WTC11 (cell line): ENCODE measurements around the gene SHISAL2A. TPM values are rescaled to one million over a fixed set of nuclear protein-coding genes. Genes with fewer than 3 reads are reported as not detected.

ENCODE experiments used
- ATAC-seq: fragments of 200-7000 bp; cut with Tn5 transposase; 2 replicates; pipeline ENCODE4 v1.10.0; 2021; ENCODE audit warnings: mild to moderate bottlenecking, moderate library complexity
- CTCF ChIA-PET: fragments of 300-600 bp; sonication (Branson Sonifier 250); formaldehyde crosslinking; loops from one replicate; lab custom pipeline; 2021; ENCODE audit warnings: antibody characterized with exemption; lab: Charles Lee
- POLR2A ChIA-PET: fragments of 350-600 bp; sonication (Branson Sonifier 250); formaldehyde crosslinking; loops from one replicate; lab custom pipeline; 2021; ENCODE audit warnings: antibody characterized with exemption; lab: Charles Lee
- DNase-seq: peaks from one replicate; pipeline ENCODE4 v3.0.0; 2021; ENCODE audit warnings: low spot score
- H3K27ac Mint-ChIP-seq: 2 replicates; pipeline ENCODE4 v1.8.0; 2021; ENCODE audit warnings: mixed read lengths
- H3K27me3 Mint-ChIP-seq: 2 replicates; pipeline ENCODE4 v1.8.0; 2021; ENCODE audit warnings: low read depth, mild to moderate bottlenecking, moderate library complexity, mixed read lengths
- H3K36me3 Mint-ChIP-seq: 2 replicates; pipeline ENCODE4 v1.8.0; 2021; ENCODE audit warnings: mixed read lengths
- H3K4me1 Mint-ChIP-seq: 2 replicates; pipeline ENCODE4 v1.8.0; 2022; ENCODE audit warnings: mixed read lengths
- H3K4me3 Mint-ChIP-seq: 2 replicates; pipeline ENCODE4 v1.8.0; 2021; ENCODE audit warnings: mild to moderate bottlenecking, moderate library complexity, mixed read lengths
- H3K9me3 Mint-ChIP-seq: 2 replicates; pipeline ENCODE4 v1.8.0; 2021; ENCODE audit warnings: mixed read lengths
- AR ChIP-seq: fragments of 250-450 bp; sonication (Bioruptor Pico); IDR thresholded peaks from 2 replicates; pipeline ENCODE4 v1.9.0; 2021; ENCODE audit warnings: mild to moderate bottlenecking
- ATF1 ChIP-seq: sonication (generic); formaldehyde crosslinking; IDR thresholded peaks from 2 replicates; pipeline ENCODE4 v1.8.1; 2023; ENCODE audit warnings: mild to moderate bottlenecking, moderate library complexity, missing genetic modification reagents
- CREM ChIP-seq: sonication (generic); formaldehyde crosslinking; IDR thresholded peaks from 2 replicates; pipeline ENCODE4 v1.8.1; 2022; ENCODE audit warnings: mild to moderate bottlenecking, missing genetic modification reagents, moderate library complexity
- EMX1 ChIP-seq: fragments of 250-450 bp; sonication (Bioruptor Pico); IDR thresholded peaks from 2 replicates; pipeline ENCODE4 v1.8.0; 2021; ENCODE audit warnings: mild to moderate bottlenecking
- ESRRA ChIP-seq: sonication (generic); formaldehyde crosslinking; IDR thresholded peaks from 2 replicates; pipeline ENCODE4 v1.8.1; 2022; ENCODE audit warnings: mild to moderate bottlenecking, missing genetic modification reagents, borderline replicate concordance
- FOXJ3 ChIP-seq: sonication (generic); formaldehyde crosslinking; IDR thresholded peaks from 2 replicates; pipeline ENCODE4 v1.9.0; 2021; ENCODE audit warnings: missing genetic modification reagents, mild to moderate bottlenecking, borderline replicate concordance
- FOXP4 ChIP-seq: sonication (generic); formaldehyde crosslinking; IDR thresholded peaks from 2 replicates; pipeline ENCODE4 v1.8.0; 2022; ENCODE audit warnings: mild to moderate bottlenecking, missing genetic modification reagents
- GTF2I ChIP-seq: fragments of 250-450 bp; sonication (Bioruptor Pico); conservative IDR thresholded peaks from 2 replicates; pipeline ENCODE4 v1.4.0; 2021; ENCODE audit warnings: mild to moderate bottlenecking
- IRF1 ChIP-seq: sonication (generic); formaldehyde crosslinking; IDR thresholded peaks from 2 replicates; pipeline ENCODE4 v1.8.0; 2023; ENCODE audit warnings: missing genetic modification reagents
- IRF2 ChIP-seq: sonication (generic); formaldehyde crosslinking; IDR thresholded peaks from 2 replicates; pipeline ENCODE4 v1.8.0; 2022; ENCODE audit warnings: low read depth, missing genetic modification reagents, borderline replicate concordance
- NR1H2 ChIP-seq: sonication (generic); formaldehyde crosslinking; IDR thresholded peaks from 2 replicates; pipeline ENCODE4 v1.9.0; 2021; ENCODE audit warnings: mild to moderate bottlenecking, moderate library complexity, missing genetic modification reagents
- NR2C2 ChIP-seq: sonication (generic); formaldehyde crosslinking; IDR thresholded peaks from 2 replicates; pipeline ENCODE4 v1.8.0; 2022; ENCODE audit warnings: mild to moderate bottlenecking, missing genetic modification reagents
- OVOL2 ChIP-seq: fragments of 250-450 bp; sonication (Bioruptor Pico); IDR thresholded peaks from 2 replicates; pipeline ENCODE4 v1.9.0; 2021; ENCODE audit warnings: mild to moderate bottlenecking, borderline replicate concordance
- RELA ChIP-seq: sonication (generic); formaldehyde crosslinking; IDR thresholded peaks from 2 replicates; pipeline ENCODE4 v1.8.1; 2022; ENCODE audit warnings: missing genetic modification reagents, mild to moderate bottlenecking, borderline replicate concordance
- TEAD4 ChIP-seq: sonication (generic); formaldehyde crosslinking; IDR thresholded peaks from 2 replicates; pipeline ENCODE4 v1.8.0; 2022; ENCODE audit warnings: mild to moderate bottlenecking, missing genetic modification reagents
- TP53 ChIP-seq: sonication (generic); formaldehyde crosslinking; IDR thresholded peaks from 2 replicates; pipeline ENCODE4 v1.8.1; 2023; ENCODE audit warnings: mild to moderate bottlenecking, missing genetic modification reagents
- ZNF219 ChIP-seq: sonication (generic); formaldehyde crosslinking; IDR thresholded peaks from 2 replicates; pipeline ENCODE4 v1.8.0; 2023; ENCODE audit warnings: missing genetic modification reagents, mild to moderate bottlenecking, borderline replicate concordance
- ZNF263 ChIP-seq: sonication (generic); formaldehyde crosslinking; IDR thresholded peaks from 2 replicates; pipeline ENCODE4 v1.8.1; 2022; ENCODE audit warnings: low read depth, mild to moderate bottlenecking, moderate library complexity, missing genetic modification reagents
- ZNF416 ChIP-seq: fragments of 250-450 bp; sonication (Bioruptor Pico); IDR thresholded peaks from 2 replicates; pipeline ENCODE4 v1.9.0; 2021; ENCODE audit warnings: mild to moderate bottlenecking, inconsistent platforms
- ZNF512 ChIP-seq: sonication (generic); formaldehyde crosslinking; IDR thresholded peaks from 2 replicates; pipeline ENCODE4 v1.8.1; 2022; ENCODE audit warnings: missing genetic modification reagents, borderline replicate concordance
- ZSCAN18 ChIP-seq: fragments of 250-450 bp; sonication (Bioruptor Pico); IDR thresholded peaks from 2 replicates; pipeline ENCODE4 v2.1.2; 2022; ENCODE audit warnings: mild to moderate bottlenecking, moderate library complexity
- total RNA-seq: library from RNA; stranded (reverse); gene quantifications from 3 replicates; pipeline ENCODE4 v1.2.3, GENCODE V29; 2021

The SHISAL2A gene
- total RNA-seq, 1 experiment from 2014 or later, result 1.4 TPM

- POLR2A ChIA-PET, result no interaction called here
- peaks cover 20% of the 10 kb centered on the region for H3K4me1 Mint-ChIP-seq
- H3K9me3 Mint-ChIP-seq, result peaks cover 7% of the 10 kb centered on the region
- no peak for DNase-seq
- TF ChIP-seq CREM (no peak), FOXP4 (CRISPR knock-in tag) (no peak), RELA (no peak), NR2C2 (CRISPR knock-in tag) (no peak), IRF1 (CRISPR knock-in tag) (no peak), ATF1 (CRISPR knock-in tag) (no peak), ZNF416 (CRISPR knock-in tag) (no peak), TEAD4 (CRISPR knock-in tag) (no peak), FOXJ3 (CRISPR knock-in tag) (no peak), GTF2I (CRISPR knock-in tag) (no peak)
- TF ChIP-seq, all 79 proteins: peak for 0
- no peaks in the 10 kb centered on the region for H3K27me3 Mint-ChIP-seq
- H3K4me3 Mint-ChIP-seq, result no peak overlapping the region
- CTCF ChIA-PET, result no interaction called here
- H3K27ac Mint-ChIP-seq, result peak overlapping the region; percentile 18; the same call in 1 of the 2 replicates
- peaks cover 7% of the 10 kb centered on the region for H3K36me3 Mint-ChIP-seq
- ATAC-seq, result no peak
Observed at GRCh38 chr1:52680353-52680752, 47.4 kb downstream of the SHISAL2A start.

- TF ChIP-seq IRF2 (CRISPR knock-in tag) (no peak), AR (no peak), OVOL2 (CRISPR knock-in tag) (no peak), ZNF512 (CRISPR knock-in tag) (no peak), NR2C2 (CRISPR knock-in tag) (no peak), ZNF219 (CRISPR knock-in tag) (no peak), ESRRA (CRISPR knock-in tag) (no peak), ZSCAN18 (CRISPR knock-in tag) (no peak), ZNF263 (CRISPR knock-in tag) (no peak), NR1H2 (CRISPR knock-in tag) (no peak), EMX1 (CRISPR knock-in tag) (no peak), TP53 (no peak), FOXP4 (CRISPR knock-in tag) (no peak)
- TF ChIP-seq, all 79 proteins: peak for 0
- peaks cover 22% of the 10 kb centered on the region for H3K4me1 Mint-ChIP-seq
- peaks cover 7% of the 10 kb centered on the region for H3K9me3 Mint-ChIP-seq
- no peaks in the 10 kb centered on the region for H3K27me3 Mint-ChIP-seq
- no peak overlapping the region for H3K4me3 Mint-ChIP-seq
- ChIA-PET POLR2A (no interaction called here), CTCF (no interaction called here)
- peaks cover 10% of the 10 kb centered on the region for H3K36me3 Mint-ChIP-seq
- ATAC-seq, result no peak
- no peak overlapping the region for H3K27ac Mint-ChIP-seq
- DNase-seq, result no peak
Observed at GRCh38 chr1:52681136-52681535, 48.2 kb downstream of the SHISAL2A start.
